GM18909 (cell line): ENCODE measurements around the gene TYW3.

Experiments used
- ATAC-seq: cut with Tn5 transposase; IDR thresholded peaks from one replicate; pipeline ENCODE4 v1.9.1; 2021; ENCODE audit warnings: mild to moderate bottlenecking; ENCODE audit not compliant: unreplicated experiment, poor library complexity

The TYW3 gene

GRCh38 chr1:74732960-74733603 is at the start of gene TYW3, which contains the start of gene CRYZ:
TYW3 (plus strand) TSS chr1:74733152; CDS start chr1:74733245, 93 bp downstream.
CRYZ (minus strand) TSS chr1:74733050; CDS start chr1:74724821, 8,229 bp downstream.
- ATAC-seq, result peak; percentile 81

GRCh38 chr1:74683656-74684055 is 49.3 kb upstream of the TYW3 start:
- ATAC-seq, result no peak

GRCh38 chr1:74684301-74684700 is 48.7 kb upstream of the TYW3 start:
- ATAC-seq, result no peak

- ATAC-seq, result no peak
Measured at GRCh38 chr1:74686928-74687327, 46.0 kb upstream of the TYW3 start.

GRCh38 chr1:74689621-74690363 is 43.2 kb upstream of the TYW3 start:
- ATAC-seq, result peak; percentile 76

GRCh38 chr1:74690364-74690696 is 42.6 kb upstream of the TYW3 start:
- no peak for ATAC-seq

GRCh38 chr1:74690909-74691308 is 42.0 kb upstream of the TYW3 start:
- no peak for ATAC-seq

- ATAC-seq, result no peak
Measured at GRCh38 chr1:74693473-74693872, 39.5 kb upstream of the TYW3 start.

- no peak for ATAC-seq
Measured at GRCh38 chr1:74697832-74698231, 35.1 kb upstream of the TYW3 start.

- peak; percentile 52 for ATAC-seq
Measured at GRCh38 chr1:74699331-74699730, 33.6 kb upstream of the TYW3 start.

- no peak for ATAC-seq
Measured at GRCh38 chr1:74703386-74704182, 29.4 kb upstream of the TYW3 start.

- no peak for ATAC-seq
Measured at GRCh38 chr1:74712881-74713280, 20.1 kb upstream of the TYW3 start.

- peak; percentile 36 for ATAC-seq
Measured at GRCh38 chr1:74713849-74714248, 19.1 kb upstream of the TYW3 start.

GRCh38 chr1:74714429-74715235 is 18.3 kb upstream of the TYW3 start:
- ATAC-seq, result peak; percentile 61

GRCh38 chr1:74715236-74715502 is 17.8 kb upstream of the TYW3 start:
- no peak for ATAC-seq

GRCh38 chr1:74715806-74716205 is 17.1 kb upstream of the TYW3 start:
- ATAC-seq, result no peak

GRCh38 chr1:74716822-74717221 is 16.1 kb upstream of the TYW3 start:
- ATAC-seq, result no peak

- no peak for ATAC-seq
Measured at GRCh38 chr1:74717626-74718025, 15.3 kb upstream of the TYW3 start.

GRCh38 chr1:74726063-74726462 is 6.9 kb upstream of the TYW3 start:
- ATAC-seq, result no peak

- no peak for ATAC-seq
Measured at GRCh38 chr1:74728736-74729135, 4.2 kb upstream of the TYW3 start.
